TTC549 (cell line): ENCODE results near the gene ZFHX3.

ENCODE experiments used
- FAIRE-seq: peaks from 2 replicates; lab custom pipeline; 2012; peaks lifted over from hg19 to GRCh38; lab: Jason Lieb, UNC

ZFHX3 gene

GRCh38 chr16:72928090-72928981, 119.6 kb downstream of the ZFHX3 start:
- no peak for FAIRE-seq

GRCh38 chr16:72927199-72928089, 120.5 kb downstream of the ZFHX3 start:
- FAIRE-seq, result no peak

- FAIRE-seq, result no peak
Observed at GRCh38 chr16:72926177-72927070, 121.5 kb downstream of the ZFHX3 start.

- no peak for FAIRE-seq
Observed at GRCh38 chr16:72925631-72925979, 122.3 kb downstream of the ZFHX3 start.

- no peak for FAIRE-seq
Observed at GRCh38 chr16:72924927-72925630, 122.8 kb downstream of the ZFHX3 start.

- no peak for FAIRE-seq
Observed at GRCh38 chr16:72924537-72924926, 123.4 kb downstream of the ZFHX3 start.

- no peak for FAIRE-seq
Observed at GRCh38 chr16:72923757-72924156, 124.2 kb downstream of the ZFHX3 start.

GRCh38 chr16:72922714-72923113, 125.2 kb downstream of the ZFHX3 start:
- no peak for FAIRE-seq

GRCh38 chr16:72921620-72922019, 126.3 kb downstream of the ZFHX3 start:
- FAIRE-seq, result no peak

GRCh38 chr16:72921106-72921505, 126.8 kb downstream of the ZFHX3 start:
- no peak for FAIRE-seq

- FAIRE-seq, result no peak
Observed at GRCh38 chr16:72917051-72917450, 130.9 kb downstream of the ZFHX3 start.

- FAIRE-seq, result no peak
Observed at GRCh38 chr16:72915331-72915730, 132.6 kb downstream of the ZFHX3 start.

- no peak for FAIRE-seq
Observed at GRCh38 chr16:72913551-72913950, 134.4 kb downstream of the ZFHX3 start.

- no peak for FAIRE-seq
Observed at GRCh38 chr16:72911971-72912370, 136.0 kb downstream of the ZFHX3 start.

- no peak for FAIRE-seq
Observed at GRCh38 chr16:72910875-72911274, 137.1 kb downstream of the ZFHX3 start.

- FAIRE-seq, result no peak
Observed at GRCh38 chr16:72910381-72910780, 137.5 kb downstream of the ZFHX3 start.

- FAIRE-seq, result no peak
Observed at GRCh38 chr16:72909196-72909595, 138.7 kb downstream of the ZFHX3 start.

- FAIRE-seq, result no peak
Observed at GRCh38 chr16:72908362-72909167, 139.4 kb downstream of the ZFHX3 start.

- no peak for FAIRE-seq
Observed at GRCh38 chr16:72905581-72905980, 142.3 kb downstream of the ZFHX3 start.

GRCh38 chr16:72903176-72903575, 144.8 kb downstream of the ZFHX3 start:
- no peak for FAIRE-seq

- FAIRE-seq, result no peak
Observed at GRCh38 chr16:72902206-72902605, 145.7 kb downstream of the ZFHX3 start.
